K562 (cell line): Measurements from ENCODE around the gene ZNF628. TPM values are rescaled to one million over a fixed set of nuclear protein-coding genes. Genes with fewer than 3 reads are reported as not detected.
A peak's percentile ranks its signal among the peaks of the same experiment; 100 is the strongest.
"Not testable (repeated sequence)": the region's sequence is repeated elsewhere in the genome, so short reads cannot be mapped to it uniquely, and the experiment has no call there.

ENCODE experiments used
- ATAC-seq: fragments of 200-7000 bp; cut with Tn5 transposase; 3 replicates; pipeline ENCODE4 v1.9.1; 2020; ENCODE audit warnings: moderate library complexity
- BruUV-seq: library from RNA; stranded (reverse); fragments of 400-500 nt; replicated peaks from 2 replicates; lab custom pipeline; 2021; lab: Mats Ljungman, UMichigan
- CTCF ChIA-PET: fragments of 300-600 bp; formaldehyde crosslinking; extraction: SDS; loops from one replicate; lab custom pipeline; 2021; ENCODE audit warnings: low intra/inter-chr PET ratio; lab: Yijun Ruan, JAX
- POLR2A ChIA-PET: fragments of 300-600, 350-650 bp; sonication (Branson Sonifier 250); formaldehyde crosslinking; extraction: SDS; loops from one replicate; lab custom pipeline; 2021; ENCODE audit warnings: antibody characterized with exemption, inconsistent platforms; lab: Yijun Ruan, JAX
- DNase-seq, 4 experiments: peaks; one replicate each; pipeline versions ENCODE4 v3.0.0 to v3.0.0-alpha.2; 2011 to 2018; ENCODE audit warnings: low spot score in 3 of 4, mixed read lengths in 3 of 4; ENCODE audit errors: extremely low read depth in 1 of 4
- FAIRE-seq: peaks from 2 replicates; lab custom pipeline; 2011; peaks lifted over from hg19 to GRCh38; lab: Jason Lieb, UNC
- H2AFZ ChIP-seq: 2 replicates; pipeline ENCODE4 v1.6.0; 2011; ENCODE audit warnings: low read depth, low read length, control low read depth, inconsistent platforms
- H3K27ac ChIP-seq: fragments of 200-600 bp; 3 replicates; pipeline ENCODE4 v1.8.0; 2011; ENCODE audit warnings: low read depth, mild to moderate bottlenecking, control low read depth, inconsistent platforms, low read length, moderate library complexity, mixed read lengths; ENCODE audit errors: extremely low read depth
- H3K27me3 ChIP-seq, 2 experiments: fragments of 300-600 bp in 1 of 2; 2 replicates in 1 of 2; 3 replicates in 1 of 2; pipeline versions ENCODE4 v1.6.0 to v1.8.0; 2011; ENCODE audit warnings: inconsistent platforms in 2 of 2, low read length in 2 of 2, mild to moderate bottlenecking in 1 of 2, mixed read lengths in 1 of 2, moderate library complexity in 1 of 2; ENCODE audit not compliant: control insufficient read depth in 2 of 2, insufficient read depth in 2 of 2
- H3K36me3 ChIP-seq: fragments of 300-600 bp; 3 replicates; pipeline ENCODE4 v1.8.0; 2011; ENCODE audit warnings: mild to moderate bottlenecking, low read length, inconsistent platforms; ENCODE audit not compliant: control insufficient read depth, insufficient read depth
- H3K4me1 ChIP-seq, 2 experiments: fragments of 200-600 bp in 1 of 2; replicated peaks in 1 of 2; 2 replicates in 1 of 2; 3 replicates in 1 of 2; pipeline versions ENCODE4 v1.5.1 to v1.8.0; 2011; ENCODE audit warnings: inconsistent platforms in 2 of 2, low read length in 2 of 2, mild to moderate bottlenecking in 1 of 2, mixed read lengths in 1 of 2, moderate library complexity in 1 of 2; ENCODE audit not compliant: control insufficient read depth in 2 of 2, insufficient read depth in 2 of 2
- H3K4me2 ChIP-seq: 2 replicates; pipeline ENCODE4 v1.6.1; 2011; ENCODE audit warnings: low read length, control low read depth, inconsistent platforms, mixed read lengths; ENCODE audit not compliant: insufficient read depth
- H3K4me3 ChIP-seq: fragments of 200-600 bp; sonication (generic), shearing (Covaris generic); 2 replicates; pipeline ENCODE4 v1.5.1; 2016; ENCODE audit warnings: control low read depth, inconsistent platforms
- H3K79me2 ChIP-seq: fragments of 200-600 bp; 3 replicates; pipeline ENCODE4 v1.8.0; 2011; ENCODE audit warnings: low read length, inconsistent platforms; ENCODE audit not compliant: control insufficient read depth, insufficient read depth
- H3K9ac ChIP-seq, 2 experiments: 2 replicates each; pipeline versions ENCODE4 v1.6.0 to v1.6.1; 2011; ENCODE audit warnings: low read depth in 2 of 2, low read length in 2 of 2, control low read depth in 1 of 2, inconsistent platforms in 1 of 2, mild to moderate bottlenecking in 1 of 2, mixed read lengths in 1 of 2; ENCODE audit not compliant: insufficient read depth in 1 of 2
- H3K9me1 ChIP-seq: one replicate; pipeline ENCODE4 v1.6.0; 2011; ENCODE audit warnings: inconsistent platforms, mild to moderate bottlenecking, low read length, moderate library complexity; ENCODE audit not compliant: control insufficient read depth, insufficient read depth
- H3K9me3 ChIP-seq: replicated peaks from 2 replicates; pipeline ENCODE4 v1.5.1; 2011; ENCODE audit warnings: low read depth, low read length, inconsistent platforms; ENCODE audit not compliant: control insufficient read depth, insufficient read depth
- H4K20me1 ChIP-seq: replicated peaks from 2 replicates; pipeline ENCODE4 v1.6.1; 2011; ENCODE audit warnings: low read length, inconsistent platforms, mixed read lengths; ENCODE audit not compliant: control insufficient read depth, insufficient read depth
- ARID2 ChIP-seq: fragments of 450-650 bp; IDR thresholded peaks from 2 replicates; pipeline ENCODE4 v1.6.1; 2017; ENCODE audit warnings: antibody characterized with exemption, mild to moderate bottlenecking
- ZNF121 ChIP-seq: sonication (generic); formaldehyde crosslinking; conservative IDR thresholded peaks from 2 replicates; pipeline ENCODE4 v1.8.0; 2022; ENCODE audit warnings: missing genetic modification reagents
- WGBS: fragments of 100-300 bp; shearing (Covaris generic); methylation state at CpG from one replicate; pipeline ENCODE4 v1.1.6; 2016; ENCODE audit warnings: low coverage, mixed read lengths; ENCODE audit not compliant: insufficient coverage; ENCODE audit errors: missing lambda C conversion rate; 5-methylcytosine and 5-hydroxymethylcytosine counted together
- in situ Hi-C: fragments of 300-500 bp; cut with MboI; formaldehyde crosslinking; loops from 4 replicates; pipeline ENCODE4 v1.15.0; 2018; ENCODE audit warnings: inconsistent platforms, mixed read lengths
- intact Hi-C: fragments of 100-400 bp; cut with micrococcal nuclease; formaldehyde crosslinking; loops from 2 replicates; pipeline ENCODE4 v1.14.2; 2022
- polyA plus RNA-seq, 8 experiments: library from polyadenylated mRNA; depleted of rRNA in 4 of 8; stranded (reverse) in 5 of 8; unstranded in 3 of 8; fragments of >200 nt; fragmentation: Nextera tagmentation in 2 of 8; fragmentation: Illumina TruSeq in 1 of 8; extraction: Ambion mirVana in 2 of 8; extraction: Trizol in 1 of 8; gene quantifications; 2 replicates each; pipeline versions ENCODE4 v1.2.1 to v1.2.3, GENCODE V29; 2011 to 2014; ENCODE audit warnings: inconsistent platforms in 1 of 8, missing spikeins in 1 of 8
- total RNA-seq, 7 experiments: library from RNA; depleted of rRNA in 6 of 7; stranded (reverse); fragments of >200 nt in 6 of 7; fragmentation: Illumina TruSeq in 2 of 7; extraction: Trizol in 2 of 7; gene quantifications; 2 replicates each; pipeline versions ENCODE4 v1.2.1 to v1.2.3, GENCODE V29; 2011 to 2021; ENCODE audit warnings: low replicate concordance in 1 of 7

ZNF628 gene
- total and polyA plus RNA-seq, 9 of the 15 experiments (the other 6 are each of a cell fraction or from before 2014, with no cell fraction given), result 0.13 to 13.6 (median 2.2) TPM; not detected in 3

- DNase-seq, H3K9ac ChIP-seq, H3K36me3 ChIP-seq, CTCF ChIA-PET, BruUV-seq, FAIRE-seq, H4K20me1 ChIP-seq, H3K4me2 ChIP-seq, H3K27ac ChIP-seq, intact Hi-C loops, H2AFZ ChIP-seq, H3K4me3 ChIP-seq, H3K9me3 ChIP-seq, ATAC-seq, H3K27me3 ChIP-seq, H3K79me2 ChIP-seq, in situ Hi-C loops, H3K9me1 ChIP-seq: not testable (repeated sequence)
- H3K4me1 ChIP-seq, result peaks cover 12 to 29% of the 10 kb centered on the region in 2 experiments
- POLR2A ChIA-PET, result interaction anchor here (0.7 to 2.2 kb wide), 3 partner anchors 12 to 341 kb away, joined by 3 to 15 read pairs (median 3); partner anchors contain the start of genes NAT14 and UBE2S
- 42% methylated on average over 7 of the region's 10 CpGs for WGBS
Measured at GRCh38 chr19:55496820-55497219, 20.4 kb downstream of the ZNF628 start.

- ATAC-seq (no peak), DNase-seq (no peak), FAIRE-seq (no peak)
- no TSS peak for BruUV-seq
- no peaks in the 10 kb centered on the region for H3K9me3 ChIP-seq
- H3K27ac ChIP-seq, result no peak overlapping the region
- H3K4me1 ChIP-seq, result peaks cover 12 to 25% of the 10 kb centered on the region in 2 experiments
- no peaks in the 10 kb centered on the region for H3K27me3 ChIP-seq
- no peak overlapping the region for H3K4me3 ChIP-seq
- peak overlapping the region in 1 of 2 experiments; percentile 44; a peak in 1 of 4 replicates for H3K9ac ChIP-seq
- no peaks in the 10 kb centered on the region for H3K36me3 ChIP-seq
- no peak overlapping the region for H3K4me2 ChIP-seq
- H3K9me1 ChIP-seq, result no peaks in the 10 kb centered on the region
- intact Hi-C loops, result no loop called here
- H4K20me1 ChIP-seq, result no peaks in the 10 kb centered on the region
- TF ChIP-seq ZNF121 (CRISPR knock-in tag) (peak; percentile 50; the same call in 1 of the 2 replicates), ARID2 (no peak)
- in situ Hi-C loops, result no loop called here
- no peak overlapping the region for H2AFZ ChIP-seq
- no peaks in the 10 kb centered on the region for H3K79me2 ChIP-seq
- ChIA-PET POLR2A (interaction anchor here (0.6 to 2.6 kb wide), 5 partner anchors 11 to 342 kb away, joined by 3 to 15 read pairs (median 5); partner anchors contain the start of genes NAT14 and SSC5D), CTCF (no interaction called here)
- 56% methylated on average over 12 of the region's 13 CpGs for WGBS
Measured at GRCh38 chr19:55497763-55498162, 21.3 kb downstream of the ZNF628 start.
